Testis (tissue), 3 donors: ENCODE data around the gene FST. TPM values are rescaled to one million over a fixed set of nuclear protein-coding genes. Genes with fewer than 3 reads are reported as not detected.

ENCODE experiments used
- DNase-seq: peaks from one replicate; pipeline ENCODE4 v3.0.0-alpha.2; 2019
- H3K27ac ChIP-seq, 2 donors: fragments of 200-600 bp; sonication (generic); one replicate each; pipeline ENCODE4 v1.5.1; 2019
- H3K27me3 ChIP-seq: fragments of 200-600 bp; sonication (generic); one replicate; pipeline ENCODE4 v1.5.1; 2019
- H3K36me3 ChIP-seq: fragments of 200-600 bp; sonication (generic); one replicate; pipeline ENCODE4 v1.5.1; 2017; ENCODE audit warnings: low read depth; ENCODE audit errors: missing control alignments
- H3K4me1 ChIP-seq: fragments of 200-600 bp; sonication (generic); one replicate; pipeline ENCODE4 v1.5.1; 2019
- H3K4me3 ChIP-seq, 2 donors: fragments of 200-600 bp; sonication (generic); one replicate each; pipeline ENCODE4 v1.5.1; 2017 to 2019
- H3K9me3 ChIP-seq: fragments of 200-600 bp; sonication (generic); one replicate; pipeline ENCODE4 v1.5.1; 2017
- CTCF ChIP-seq, 3 experiments: fragments of 450-650 bp in 2 of 3; fragments of 200-600 bp in 1 of 3; sonication (generic) in 1 of 3; IDR thresholded peaks; one replicate each; pipeline ENCODE4 v1.5.1; 2016 to 2019; ENCODE audit warnings: antibody characterized with exemption in 3 of 3, mild to moderate bottlenecking in 2 of 3, moderate library complexity in 1 of 3
- POLR2A ChIP-seq: fragments of 450-650 bp; IDR thresholded peaks from one replicate; pipeline ENCODE4 v1.6.1; 2017; ENCODE audit warnings: antibody characterized with exemption, mild to moderate bottlenecking, moderate library complexity
- WGBS, 2 donors: methylation state at CpG; one replicate each; pipeline ENCODE4 v1.1.5; 2018; 5-methylcytosine and 5-hydroxymethylcytosine counted together
- intact Hi-C: fragments of 100-400 bp; cut with DNase I; formaldehyde crosslinking; loops from one replicate; pipeline ENCODE4 v1.15.1; 2023; ENCODE audit warnings: low total_unique reads
- polyA plus RNA-seq: library from polyadenylated mRNA; stranded (reverse); fragments of 350-450 nt; fragmentation: Illumina TruSeq; extraction: RNeasy Lipid Tissue Mini Kit (QIAGEN cat#74804); gene quantifications from one replicate; pipeline ENCODE4 v1.2.3, GENCODE V29; 2014; ENCODE audit warnings: low read depth, low replicate concordance; ENCODE audit not compliant: insufficient read depth
- total RNA-seq, 2 donors: library from RNA; depleted of rRNA; stranded (reverse); fragments of >200 nt; gene quantifications; one replicate each; pipeline ENCODE4 v1.2.3, GENCODE V29; 2016

Gene FST
- total and polyA plus RNA-seq, 3 donors from 2014 or later, result 8.0 to 9.3 (median 8.7) TPM

GRCh38 chr5:53476531-53477480, 3.6 kb upstream of the FST start:
- TF ChIP-seq CTCF (IDR thresholded peaks at IDR 0.05) (no peak), POLR2A (no peak)
- no peak for DNase-seq
- H3K4me1 ChIP-seq, result no peaks in the 10 kb centered on the region
- H3K4me3 ChIP-seq, result no peak overlapping the region
- 69 to 71% methylated on average over 3 of the region's 3 CpGs for WGBS, 2 donors
- intact Hi-C loops, result loop anchor here (10.0 kb wide), 1 partner anchor 748 kb away; no protein-coding TSS in a partner anchor
- no peaks in the 10 kb centered on the region for H3K36me3 ChIP-seq
- no peaks in the 10 kb centered on the region for H3K9me3 ChIP-seq
- no peak overlapping the region for H3K27ac ChIP-seq
- no peaks in the 10 kb centered on the region for H3K27me3 ChIP-seq

GRCh38 chr5:53478411-53479044, 1.9 kb upstream of the FST start:
- DNase-seq, result peak; percentile 42
- 0 to 1% methylated on average over 22 to 26 of the region's 26 CpGs for WGBS, 2 donors
- intact Hi-C loops, result loop anchor here (10.0 kb wide), 1 partner anchor 746 kb away; no protein-coding TSS in a partner anchor
- Histone ChIP-seq H3K4me1 (no peaks in the 10 kb centered on the region), H3K27me3 (no peaks in the 10 kb centered on the region), H3K27ac (no peak overlapping the region), H3K4me3 (peak overlapping the region; percentile 63 to 76), H3K36me3 (no peaks in the 10 kb centered on the region), H3K9me3 (no peaks in the 10 kb centered on the region)
- TF ChIP-seq CTCF (IDR thresholded peaks at IDR 0.05) (peak in 2 of 3 experiments; percentile 36 to 59), POLR2A (no peak)

DNA sequence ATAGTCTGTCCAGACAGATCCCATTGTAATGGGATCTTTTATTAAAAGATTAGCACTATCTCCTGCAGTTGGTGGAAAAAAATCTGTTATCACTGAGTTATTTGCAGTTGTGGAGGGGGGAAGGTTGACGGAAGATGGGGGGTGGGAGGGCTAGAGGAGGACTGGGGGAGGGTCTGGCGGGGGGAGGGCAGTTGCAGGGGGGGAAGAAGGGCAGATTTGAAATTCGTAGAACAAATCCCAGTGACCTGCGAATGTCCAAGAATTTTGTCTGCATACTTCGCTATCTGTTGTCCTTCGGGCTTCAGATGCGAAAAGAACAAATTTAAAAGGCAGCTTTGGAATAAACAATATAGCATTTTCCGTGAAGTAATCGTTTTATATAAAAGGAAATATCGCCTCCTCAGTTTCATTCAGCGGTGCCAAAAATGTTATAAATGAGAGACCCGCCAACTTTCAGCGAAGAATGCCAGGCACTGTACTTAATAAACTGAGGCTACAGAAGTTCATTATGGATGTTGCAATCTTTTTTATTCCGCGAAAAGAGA, 1.3 kb upstream of the FST start:
- intact Hi-C loops, result loop anchor here (10.0 kb wide), 1 partner anchor 746 kb away; no protein-coding TSS in a partner anchor
- DNase-seq, result no peak
- Histone ChIP-seq H3K4me1 (no peaks in the 10 kb centered on the region), H3K27ac (peak overlapping the region; percentile 80 to 89), H3K36me3 (no peaks in the 10 kb centered on the region), H3K9me3 (no peaks in the 10 kb centered on the region), H3K4me3 (peak overlapping the region; percentile 63 to 76), H3K27me3 (no peaks in the 10 kb centered on the region)
- TF ChIP-seq POLR2A (no peak), CTCF (IDR thresholded peaks at IDR 0.05) (no peak)
- WGBS, 2 donors, result 0% methylated on average over 15 of the region's 15 CpGs

GRCh38 chr5:53479590-53480415, 626 bp upstream of the FST start:
- Histone ChIP-seq H3K27ac (peak overlapping the region; percentile 80 to 89), H3K9me3 (no peaks in the 10 kb centered on the region), H3K27me3 (no peaks in the 10 kb centered on the region), H3K4me1 (no peaks in the 10 kb centered on the region), H3K36me3 (no peaks in the 10 kb centered on the region), H3K4me3 (peak overlapping the region; percentile 63 to 76)
- WGBS, 2 donors, result 1% methylated on average over 25 to 62 of the region's 81 CpGs
- intact Hi-C loops, result loop anchor here (10.0 kb wide), 1 partner anchor 745 kb away; no protein-coding TSS in a partner anchor
- DNase-seq, result peak; percentile 72
- TF ChIP-seq CTCF (IDR thresholded peaks at IDR 0.05), result no peak
- no peak for TF ChIP-seq POLR2A
